GM19025 (cell line): ENCODE results near the gene TMCO1.
A peak's percentile ranks its signal among the peaks of the same experiment; 100 is the strongest.
"Not testable (repeated sequence)": the region's sequence is repeated elsewhere in the genome, so short reads cannot be mapped to it uniquely, and the experiment has no call there.

ENCODE experiments used
- ATAC-seq: cut with Tn5 transposase; IDR thresholded peaks from one replicate; pipeline ENCODE4 v1.9.1; 2021; ENCODE audit warnings: mild to moderate bottlenecking, low read depth, moderate library complexity; ENCODE audit not compliant: unreplicated experiment

Gene TMCO1, protein sequence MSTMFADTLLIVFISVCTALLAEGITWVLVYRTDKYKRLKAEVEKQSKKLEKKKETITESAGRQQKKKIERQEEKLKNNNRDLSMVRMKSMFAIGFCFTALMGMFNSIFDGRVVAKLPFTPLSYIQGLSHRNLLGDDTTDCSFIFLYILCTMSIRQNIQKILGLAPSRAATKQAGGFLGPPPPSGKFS

GRCh38 chr1:165768513-165769394 lies at the start of gene TMCO1:
TMCO1 (minus strand) TSS chr1:165768868; CDS start chr1:165768751, 117 bp downstream.
- ATAC-seq = peak; percentile 99

GRCh38 chr1:165816826-165817497 lies 48.3 kb upstream of the TMCO1 start:
- ATAC-seq = no peak

- no peak for ATAC-seq
These were observed 47.5 kb upstream of the TMCO1 start for GRCh38 chr1:165816157-165816556.

GRCh38 chr1:165815725-165816124 lies 47.1 kb upstream of the TMCO1 start:
- ATAC-seq = no peak

GRCh38 chr1:165807613-165808012 lies 38.9 kb upstream of the TMCO1 start:
- ATAC-seq = no peak

DNA sequence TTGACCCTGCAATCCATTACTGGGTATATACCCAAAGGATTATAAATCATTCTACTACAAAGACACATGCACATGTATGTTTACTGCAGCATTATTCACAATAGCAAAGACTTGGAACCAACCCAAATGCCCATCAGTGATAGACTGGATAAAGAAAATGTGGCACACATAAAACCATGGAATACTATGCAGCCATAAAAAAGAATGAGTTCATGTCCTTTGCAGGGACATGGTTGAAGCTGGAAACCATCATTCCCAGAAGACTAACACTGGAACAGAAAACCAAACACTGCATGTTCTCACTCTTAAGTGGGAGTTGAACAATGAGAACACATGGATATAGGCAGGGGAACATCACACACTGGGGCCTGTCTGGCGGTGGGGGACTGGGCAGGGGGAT lies 35.8 kb upstream of the TMCO1 start:
- ATAC-seq = not testable (repeated sequence)

DNA sequence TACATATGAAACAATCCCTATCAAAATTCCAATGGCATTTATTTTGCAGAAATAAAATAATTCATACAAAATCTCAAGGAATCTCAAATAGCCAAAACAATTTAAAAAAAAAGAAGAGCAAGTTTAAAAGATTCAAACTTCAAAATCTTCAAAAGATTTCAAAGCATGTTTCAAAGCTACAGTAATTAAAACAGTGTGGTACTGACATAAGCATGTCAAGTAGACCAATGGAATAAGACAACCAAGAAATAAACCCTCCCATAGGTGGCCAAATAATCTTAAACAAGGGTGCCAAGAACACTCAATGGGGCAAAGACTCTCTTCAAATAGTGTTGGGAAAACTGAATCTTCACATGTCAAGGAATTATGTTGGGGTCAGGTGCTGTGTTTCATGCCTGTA lies 30.7 kb upstream of the TMCO1 start:
- no peak for ATAC-seq

DNA sequence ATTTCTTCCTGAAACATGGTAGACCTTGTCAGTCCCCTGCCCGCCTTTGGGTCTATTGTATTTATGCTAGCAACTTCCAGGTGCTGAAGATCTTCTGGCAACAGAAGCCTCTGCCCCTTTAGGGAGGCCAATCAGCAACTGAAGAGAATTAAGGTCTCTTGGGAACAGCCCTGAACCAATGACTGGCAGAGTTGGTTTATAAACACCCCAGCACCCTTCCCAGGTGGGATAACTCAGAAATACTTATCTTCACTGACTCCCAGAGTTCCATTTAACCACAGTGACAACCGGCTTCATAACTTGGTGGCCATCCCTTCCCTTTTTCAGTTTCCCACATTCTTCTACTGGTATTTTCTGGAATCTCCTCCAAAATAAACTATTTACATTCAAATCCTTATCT lies 27.2 kb upstream of the TMCO1 start:
- no peak for ATAC-seq

DNA sequence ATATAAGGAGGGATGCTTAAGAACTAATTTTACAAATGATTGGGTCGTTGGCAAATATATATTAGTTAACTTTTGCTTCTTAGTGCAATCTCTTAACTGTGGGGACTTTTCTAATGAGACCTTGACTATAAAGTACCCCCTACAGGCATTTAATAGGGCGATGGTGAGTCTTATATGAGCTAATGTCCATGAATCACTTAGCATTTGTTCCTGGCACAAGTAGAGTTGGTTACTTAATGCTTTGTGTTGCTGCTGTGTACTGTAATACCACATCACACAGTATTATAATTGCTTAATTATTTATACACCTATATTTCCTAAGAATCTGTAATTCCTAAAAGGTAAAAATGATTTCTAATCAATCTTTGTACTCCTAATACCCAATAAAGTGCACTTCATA lies 25.3 kb upstream of the TMCO1 start:
- ATAC-seq = no peak

GRCh38 chr1:165787741-165788140 lies 19.1 kb upstream of the TMCO1 start:
- no peak for ATAC-seq

GRCh38 chr1:165783519-165783918 lies 14.9 kb upstream of the TMCO1 start:
- not testable (repeated sequence) for ATAC-seq

- not testable (repeated sequence) for ATAC-seq
These were observed 9.5 kb upstream of the TMCO1 start for GRCh38 chr1:165778197-165778596.

DNA sequence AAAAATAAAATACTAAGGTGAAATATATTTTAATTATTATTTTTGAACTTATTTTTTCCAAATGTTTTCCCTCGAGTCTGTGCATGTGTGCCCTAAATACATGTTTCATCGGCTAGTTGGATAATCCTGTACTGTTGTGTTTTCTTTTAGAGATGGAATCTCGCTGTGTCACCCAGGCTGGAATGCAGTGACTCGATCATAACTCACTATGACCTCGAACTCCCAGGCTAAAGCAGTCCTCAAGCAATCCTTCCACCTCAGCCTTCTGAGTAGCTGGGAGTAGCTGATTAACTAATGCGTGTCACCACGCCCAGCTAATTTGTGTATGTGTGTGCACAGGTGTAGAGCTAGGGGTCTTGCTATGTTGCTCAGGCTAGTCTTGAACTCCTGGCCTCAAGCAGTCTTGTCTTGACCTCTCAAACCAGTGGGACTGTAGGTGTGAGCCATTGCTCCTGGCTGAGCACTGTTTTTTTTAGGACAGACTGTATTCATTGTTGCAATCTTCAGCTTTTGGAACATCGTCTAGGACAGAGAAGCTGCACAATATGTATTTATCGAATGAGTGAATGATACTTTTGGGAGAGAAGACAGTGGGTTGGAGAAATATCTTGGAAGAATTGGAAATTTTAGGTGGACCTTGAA lies 4.8 kb upstream of the TMCO1 start:
- no peak for ATAC-seq

DNA sequence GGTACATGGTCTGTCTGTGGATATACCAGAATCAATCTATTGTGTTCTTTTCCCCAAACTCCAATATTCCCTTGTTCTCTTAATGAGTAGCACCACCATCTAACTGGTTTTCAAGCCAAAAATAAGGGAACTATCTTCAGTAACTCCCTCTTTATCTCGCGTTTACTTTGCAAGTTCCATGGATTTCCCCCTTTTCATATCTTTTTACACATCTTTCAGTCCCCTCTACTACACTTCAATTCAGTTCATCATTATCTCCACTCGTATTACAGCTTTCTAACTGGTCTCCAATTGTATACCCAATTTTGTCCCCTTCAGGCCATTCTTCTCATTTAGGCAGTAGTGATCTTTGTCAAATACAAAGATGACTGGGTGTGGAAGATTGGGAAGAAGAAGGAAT lies 4.1 kb upstream of the TMCO1 start:
- ATAC-seq = no peak

DNA sequence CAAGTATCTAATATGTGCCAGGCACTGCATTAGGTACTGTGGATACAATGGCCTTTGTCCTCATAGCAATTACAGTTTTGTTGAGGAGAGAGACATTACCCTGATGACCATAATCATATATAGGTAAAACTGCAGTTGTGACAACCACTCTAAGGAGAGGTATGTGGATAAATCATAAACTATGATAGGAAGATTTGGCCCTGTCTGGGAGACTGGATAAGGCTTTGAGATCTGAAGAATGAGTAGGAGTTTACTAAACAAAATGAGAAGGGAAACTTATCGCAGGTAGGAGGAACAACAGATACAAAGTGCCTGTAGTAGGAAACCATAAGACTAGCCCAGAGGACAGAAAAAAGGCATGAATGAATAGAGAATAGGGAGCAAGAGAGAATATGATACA lies 4.4 kb downstream of the TMCO1 start:
- no peak for ATAC-seq

DNA sequence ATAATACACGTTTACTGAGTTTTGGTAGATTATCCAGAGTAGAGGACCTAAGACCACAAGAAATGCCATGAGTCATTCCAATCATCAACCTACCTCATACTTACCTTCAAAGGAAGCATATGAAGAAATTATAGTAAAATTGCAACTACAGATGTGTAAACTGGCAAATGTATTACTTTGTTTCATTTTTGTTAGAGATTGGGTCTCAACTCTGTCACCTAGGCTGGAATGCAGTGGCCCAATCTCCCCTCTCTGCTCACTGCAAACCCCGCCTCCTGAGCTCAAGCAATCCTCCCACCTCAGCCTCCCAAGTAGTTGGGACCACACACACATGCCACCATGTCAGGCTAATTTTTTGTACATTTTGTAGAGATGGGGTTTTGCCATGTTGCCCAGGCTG lies 5.2 kb downstream of the TMCO1 start:
- no peak for ATAC-seq

- no peak for ATAC-seq
These were observed 5.9 kb downstream of the TMCO1 start for GRCh38 chr1:165762725-165763124.

DNA sequence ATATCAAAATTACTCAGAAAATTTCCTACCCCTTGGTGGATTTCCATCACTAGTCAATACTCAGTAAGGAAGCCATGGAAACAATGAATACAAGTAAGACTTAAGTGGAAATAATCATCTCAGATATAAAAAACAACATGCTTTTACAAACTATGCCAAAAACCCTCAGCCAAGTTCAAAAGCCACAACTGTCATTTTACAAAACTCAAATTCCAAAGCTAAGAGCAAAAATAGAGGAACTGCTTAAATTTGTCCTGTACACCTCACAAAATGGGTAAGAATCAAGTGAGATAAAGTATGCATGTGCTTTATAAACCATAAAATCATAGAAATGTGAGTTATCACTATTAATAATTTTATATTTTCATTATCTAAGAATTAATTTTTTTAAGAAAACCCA lies 9.6 kb downstream of the TMCO1 start:
- no peak for ATAC-seq

- no peak for ATAC-seq
These were observed 13.2 kb downstream of the TMCO1 start for GRCh38 chr1:165755393-165756010.

- peak; percentile 77 for ATAC-seq
These were observed 14.7 kb downstream of the TMCO1 start for GRCh38 chr1:165753934-165754333.

DNA sequence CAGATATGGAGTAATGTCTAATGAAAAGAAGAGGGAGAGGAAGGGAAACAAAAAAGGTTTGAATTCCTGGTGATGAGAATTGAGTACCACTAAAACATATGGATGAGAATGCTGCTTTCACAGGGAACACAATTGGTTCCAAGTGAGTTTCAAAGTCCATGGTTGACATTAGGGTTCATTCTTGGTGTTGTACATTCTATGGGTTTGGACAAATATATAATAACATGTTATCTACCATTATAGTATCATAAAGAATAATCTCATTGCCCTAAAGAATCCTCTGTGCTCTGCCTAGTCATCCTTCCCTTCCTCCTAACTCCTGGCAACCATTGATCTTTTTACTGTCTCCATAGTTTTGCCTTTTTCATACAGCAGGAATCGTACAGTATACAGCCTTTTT lies 20.1 kb downstream of the TMCO1 start:
- no peak for ATAC-seq
